HepG2 (cell line): Measurements from ENCODE around the gene RECK. TPM values are rescaled to one million over a fixed set of nuclear protein-coding genes. Genes with fewer than 3 reads are reported as not detected.

ENCODE experiments used
- ATAC-seq: fragments of 200-7000 bp; cut with Tn5 transposase; 3 replicates; pipeline ENCODE4 v1.9.1; 2020; ENCODE audit warnings: mild to moderate bottlenecking, moderate library complexity
- BruUV-seq: library from RNA; stranded (reverse); fragments of 400-500 nt; replicated peaks from 2 replicates; lab custom pipeline; 2021; lab: Mats Ljungman, UMichigan
- CTCF ChIA-PET: fragments of 300-600 bp; formaldehyde crosslinking; extraction: SDS; loops from one replicate; lab custom pipeline; 2021; ENCODE audit warnings: low total read pairs, inconsistent platforms, low intra/inter-chr PET ratio; lab: Yijun Ruan, JAX
- POLR2A ChIA-PET: fragments of 350-600 bp; sonication (Branson Sonifier 250); formaldehyde crosslinking; loops from one replicate; lab custom pipeline; 2020; ENCODE audit warnings: antibody characterized with exemption, inconsistent platforms; lab: Yijun Ruan, JAX
- DNase-seq: peaks from one replicate; pipeline ENCODE4 v3.0.0-alpha.2; 2015; ENCODE audit warnings: low spot score
- FAIRE-seq: peaks from 3 replicates; lab custom pipeline; 2011; peaks lifted over from hg19 to GRCh38; lab: Jason Lieb, UNC
- H2AFZ ChIP-seq: one replicate; pipeline ENCODE4 v1.6.1; 2011; ENCODE audit warnings: low read length, inconsistent platforms
- H3K27ac ChIP-seq: fragments of 300-600 bp; 3 replicates; pipeline ENCODE4 v1.8.0; 2011; ENCODE audit warnings: mixed run types, mild to moderate bottlenecking, mixed read lengths, low read length, inconsistent platforms; ENCODE audit not compliant: insufficient read depth; ENCODE audit errors: extremely low read length
- H3K27me3 ChIP-seq, 2 experiments: fragments of 200-600 bp in 1 of 2; 2 replicates in 1 of 2; 3 replicates in 1 of 2; pipeline versions ENCODE4 v1.6.0 to v1.8.0; 2011; ENCODE audit warnings: low read length in 2 of 2, mild to moderate bottlenecking in 2 of 2, moderate library complexity in 2 of 2, inconsistent platforms in 1 of 2; ENCODE audit not compliant: insufficient read depth in 2 of 2, control insufficient read depth in 1 of 2
- H3K36me3 ChIP-seq, 2 experiments: fragments of 200-600 bp in 1 of 2; replicated peaks in 1 of 2; 2 replicates in 1 of 2; 3 replicates in 1 of 2; pipeline versions ENCODE4 v1.5.1 to v1.8.0; 2011; ENCODE audit warnings: low read length in 2 of 2, inconsistent platforms in 1 of 2; ENCODE audit not compliant: insufficient read depth in 2 of 2, control insufficient read depth in 1 of 2
- H3K4me1 ChIP-seq: 2 replicates; pipeline ENCODE4 v1.5.1; 2012; ENCODE audit warnings: low read length, inconsistent platforms; ENCODE audit not compliant: insufficient read depth
- H3K4me2 ChIP-seq: 2 replicates; pipeline ENCODE4 v1.6.0; 2011; ENCODE audit warnings: low read depth, low read length, inconsistent platforms
- H3K4me3 ChIP-seq, 3 experiments: fragments of 200-600 bp in 1 of 3; sonication (generic), shearing (Covaris generic) in 1 of 3; replicated peaks in 1 of 3; 2 replicates each; pipeline ENCODE4 v1.5.1; 2011 to 2016; ENCODE audit warnings: low read length in 3 of 3, inconsistent platforms in 2 of 3, low read depth in 2 of 3, mild to moderate bottlenecking in 2 of 3, control low read depth in 1 of 3, mixed read lengths in 1 of 3; ENCODE audit not compliant: insufficient read depth in 1 of 3
- H3K79me2 ChIP-seq: one replicate; pipeline ENCODE4 v1.6.1; 2011; ENCODE audit warnings: low read length, inconsistent platforms; ENCODE audit not compliant: insufficient read depth
- H3K9ac ChIP-seq: 2 replicates; pipeline ENCODE4 v1.6.0; 2011; ENCODE audit warnings: mild to moderate bottlenecking, low read depth, low read length, inconsistent platforms; ENCODE audit not compliant: insufficient read depth
- H3K9me3 ChIP-seq: 2 replicates; pipeline ENCODE4 v1.5.1; 2012; ENCODE audit warnings: mild to moderate bottlenecking, low read length
- H4K20me1 ChIP-seq: 2 replicates; pipeline ENCODE4 v1.6.0; 2011; ENCODE audit warnings: inconsistent platforms, mild to moderate bottlenecking, low read length, moderate library complexity; ENCODE audit not compliant: insufficient read depth
- HNF4G ChIP-seq, 2 experiments: sonication (generic) in 1 of 2; formaldehyde crosslinking in 1 of 2; IDR thresholded peaks; 2 replicates each; pipeline versions ENCODE4 v1.4.0 to v1.6.1; 2011 to 2020; ENCODE audit warnings: borderline replicate concordance in 2 of 2, low read depth in 2 of 2, mild to moderate bottlenecking in 2 of 2, low read length in 1 of 2, missing genetic modification reagents in 1 of 2, moderate library complexity in 1 of 2
- HOXA3 ChIP-seq: sonication (generic); formaldehyde crosslinking; IDR thresholded peaks from 2 replicates; pipeline ENCODE4 v1.5.0; 2020; ENCODE audit warnings: missing genetic modification reagents
- IKZF4 ChIP-seq: sonication (generic); formaldehyde crosslinking; IDR thresholded peaks from 2 replicates; pipeline ENCODE4 v1.5.1; 2020; ENCODE audit warnings: borderline replicate concordance, mild to moderate bottlenecking, low read depth, missing genetic modification reagents; ENCODE audit errors: not compliant biosample characterization
- NR1H2 ChIP-seq: sonication (generic); formaldehyde crosslinking; IDR thresholded peaks from 2 replicates; pipeline ENCODE4 v1.8.1; 2022; ENCODE audit warnings: low read depth, missing genetic modification reagents, borderline replicate concordance
- RFXAP ChIP-seq: sonication (generic); formaldehyde crosslinking; IDR thresholded peaks from 2 replicates; pipeline ENCODE4 v1.4.0; 2020; ENCODE audit warnings: missing genetic modification reagents, borderline replicate concordance
- YEATS2 ChIP-seq: sonication (generic); formaldehyde crosslinking; IDR thresholded peaks from 2 replicates; pipeline ENCODE4 v1.4.0; 2020; ENCODE audit warnings: missing genetic modification reagents, borderline replicate concordance
- ZNF766 ChIP-seq: sonication (generic); formaldehyde crosslinking; IDR thresholded peaks from 2 replicates; pipeline ENCODE4 v1.5.0; 2020; ENCODE audit warnings: missing genetic modification reagents, borderline replicate concordance
- WGBS: methylation state at CpG from one replicate; pipeline ENCODE4 v1.1.6; 2017; ENCODE audit warnings: low lambda C conversion rate; 5-methylcytosine and 5-hydroxymethylcytosine counted together
- in situ Hi-C: cut with HindIII; loops from 2 replicates; pipeline ENCODE4 v1.10.0; 2017; ENCODE audit warnings: low pct_unique_long_range_greater_than_20kb; ENCODE audit not compliant: extremely low pct_ligation_motif_present
- intact Hi-C: fragments of 100-400 bp; cut with micrococcal nuclease; formaldehyde crosslinking; loops from one replicate; pipeline ENCODE4 v1.10.0; 2022; ENCODE audit not compliant: unreplicated experiment
- polyA plus RNA-seq, 8 experiments: library from polyadenylated mRNA; depleted of rRNA in 3 of 8; stranded (reverse) in 7 of 8; unstranded in 1 of 8; fragments of >200 nt; fragmentation: Illumina TruSeq in 4 of 8; extraction: Trizol in 4 of 8; gene quantifications; 2 replicates each; pipeline versions ENCODE4 v1.2.1 to v1.2.3, GENCODE V29; 2011 to 2016; ENCODE audit warnings: low read depth in 4 of 8, missing spikeins in 1 of 8, mixed read lengths in 1 of 8; ENCODE audit not compliant: insufficient read depth in 1 of 8
- total RNA-seq, 5 experiments: library from RNA; depleted of rRNA; stranded (reverse); fragments of >200 nt; fragmentation: Illumina TruSeq; extraction: Trizol; gene quantifications; 2 replicates each; pipeline ENCODE4 v1.2.3, GENCODE V29; 2016; ENCODE audit warnings: low read depth in 1 of 5
- TF ChIP-seq, protein P1 (sequence below): sonication (generic); formaldehyde crosslinking; IDR thresholded peaks from 2 replicates; pipeline ENCODE4 v1.4.0; 2020; ENCODE audit warnings: missing genetic modification reagents, borderline replicate concordance
- TF ChIP-seq, protein P2 (sequence below): sonication (generic); formaldehyde crosslinking; IDR thresholded peaks from 2 replicates; pipeline ENCODE4 v1.9.0; 2022; ENCODE audit warnings: low read depth, missing genetic modification reagents
- TF ChIP-seq, protein P3 (sequence below): sonication (generic); formaldehyde crosslinking; IDR thresholded peaks from 2 replicates; pipeline ENCODE4 v1.5.0; 2020; ENCODE audit warnings: mild to moderate bottlenecking, low read depth, missing genetic modification reagents, borderline replicate concordance
- TF ChIP-seq, protein P4 (sequence below): conservative IDR thresholded peaks from 2 replicates; pipeline ENCODE4 v1.6.1; 2018; ENCODE audit warnings: missing genetic modification reagents

Gene RECK
- total and polyA plus RNA-seq, 2 of the 13 experiments (the other 11 are each of a cell fraction or from before 2014, with no cell fraction given), result 3.1 to 4.8 TPM

DNA sequence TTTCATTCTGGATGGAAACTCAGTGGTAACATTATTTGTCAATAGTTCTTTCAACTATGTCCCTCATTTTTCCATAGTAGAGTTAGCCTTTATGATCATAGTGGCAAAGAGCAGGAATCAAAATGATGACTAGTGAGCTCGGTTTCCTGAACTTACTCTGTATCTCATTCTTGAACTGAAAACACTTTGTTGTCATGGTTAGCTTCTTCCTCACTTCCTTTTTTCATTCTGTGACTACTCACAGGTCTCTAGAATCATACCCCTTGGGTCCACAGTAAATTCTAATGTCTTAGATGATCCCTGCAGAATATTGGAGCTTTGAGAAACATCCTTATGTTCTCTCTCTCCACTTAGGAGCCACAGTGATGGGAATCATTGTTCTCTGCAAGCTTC lies 29.4 kb upstream of the RECK start (continued):
- TF ChIP-seq, protein P1, sequence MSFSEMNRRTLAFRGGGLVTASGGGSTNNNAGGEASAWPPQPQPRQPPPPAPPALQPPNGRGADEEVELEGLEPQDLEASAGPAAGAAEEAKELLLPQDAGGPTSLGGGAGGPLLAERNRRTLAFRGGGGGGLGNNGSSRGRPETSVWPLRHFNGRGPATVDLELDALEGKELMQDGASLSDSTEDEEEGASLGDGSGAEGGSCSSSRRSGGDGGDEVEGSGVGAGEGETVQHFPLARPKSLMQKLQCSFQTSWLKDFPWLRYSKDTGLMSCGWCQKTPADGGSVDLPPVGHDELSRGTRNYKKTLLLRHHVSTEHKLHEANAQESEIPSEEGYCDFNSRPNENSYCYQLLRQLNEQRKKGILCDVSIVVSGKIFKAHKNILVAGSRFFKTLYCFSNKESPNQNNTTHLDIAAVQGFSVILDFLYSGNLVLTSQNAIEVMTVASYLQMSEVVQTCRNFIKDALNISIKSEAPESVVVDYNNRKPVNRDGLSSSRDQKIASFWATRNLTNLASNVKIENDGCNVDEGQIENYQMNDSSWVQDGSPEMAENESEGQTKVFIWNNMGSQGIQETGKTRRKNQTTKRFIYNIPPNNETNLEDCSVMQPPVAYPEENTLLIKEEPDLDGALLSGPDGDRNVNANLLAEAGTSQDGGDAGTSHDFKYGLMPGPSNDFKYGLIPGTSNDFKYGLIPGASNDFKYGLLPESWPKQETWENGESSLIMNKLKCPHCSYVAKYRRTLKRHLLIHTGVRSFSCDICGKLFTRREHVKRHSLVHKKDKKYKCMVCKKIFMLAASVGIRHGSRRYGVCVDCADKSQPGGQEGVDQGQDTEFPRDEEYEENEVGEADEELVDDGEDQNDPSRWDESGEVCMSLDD (CRISPR knock-in tag), result no peak
- no peak for TF ChIP-seq YEATS2
- no peak for TF ChIP-seq HOXA3 (CRISPR knock-in tag)

DNA sequence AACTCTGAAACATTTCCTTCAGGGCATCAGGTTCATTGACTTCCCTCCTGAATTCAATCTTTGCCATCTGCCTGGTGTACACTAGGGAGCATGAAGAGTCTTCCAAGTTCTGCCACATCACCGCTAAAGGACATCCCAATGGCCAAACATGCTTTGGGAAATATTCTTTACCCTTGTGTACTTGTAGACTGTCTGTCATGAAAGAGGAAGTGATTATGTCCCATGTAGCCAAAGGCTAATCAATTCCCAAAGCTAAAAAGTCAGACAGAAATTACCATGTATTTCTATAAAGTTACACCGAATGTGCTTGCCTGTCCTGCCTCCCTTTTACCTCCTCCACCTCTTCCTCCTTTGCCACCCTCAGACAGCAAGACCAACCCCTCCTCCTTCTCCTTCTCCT lies 28.9 kb upstream of the RECK start:
- H2AFZ ChIP-seq, result no peak overlapping the region
- no peaks in the 10 kb centered on the region for H3K79me2 ChIP-seq
- peaks cover 5% of the 10 kb centered on the region; the same call in 1 of the 2 replicates for H3K9me3 ChIP-seq
- H3K9ac ChIP-seq, result no peak overlapping the region
- DNase-seq, result no peak
- no peaks in the 10 kb centered on the region for H4K20me1 ChIP-seq
- no peak overlapping the region for H3K4me3 ChIP-seq
- FAIRE-seq, result no peak
- H3K4me2 ChIP-seq, result no peak overlapping the region
- WGBS, result 63% methylated on average over 2 of the region's 2 CpGs
- no peak for ATAC-seq
- H3K4me1 ChIP-seq, result peaks cover 4% of the 10 kb centered on the region; the same call in 1 of the 2 replicates
- in situ Hi-C loops, result loop anchor here (10.0 kb wide), 1 partner anchor 57 kb away; no protein-coding TSS in a partner anchor
- H3K27ac ChIP-seq, result no peak overlapping the region
- ChIA-PET CTCF (interaction anchor here (1.5 to 3.4 kb wide), 2 partner anchors 15 to 159 kb away, joined by 13 to 24 read pairs; no protein-coding TSS in a partner anchor), POLR2A (no interaction called here)
- intact Hi-C loops, result loop anchor here (5.0 kb wide), 1 partner anchor 159 kb away; the partner anchor contains the start of gene CCIN
- H3K36me3 ChIP-seq, result no peaks in the 10 kb centered on the region
- H3K27me3 ChIP-seq, result no peaks in the 10 kb centered on the region; a peak in 1 of 5 replicates
- BruUV-seq, result no TSS peak
- TF ChIP-seq NR1H2 (CRISPR knock-in tag), result no peak
- TF ChIP-seq, protein P2, sequence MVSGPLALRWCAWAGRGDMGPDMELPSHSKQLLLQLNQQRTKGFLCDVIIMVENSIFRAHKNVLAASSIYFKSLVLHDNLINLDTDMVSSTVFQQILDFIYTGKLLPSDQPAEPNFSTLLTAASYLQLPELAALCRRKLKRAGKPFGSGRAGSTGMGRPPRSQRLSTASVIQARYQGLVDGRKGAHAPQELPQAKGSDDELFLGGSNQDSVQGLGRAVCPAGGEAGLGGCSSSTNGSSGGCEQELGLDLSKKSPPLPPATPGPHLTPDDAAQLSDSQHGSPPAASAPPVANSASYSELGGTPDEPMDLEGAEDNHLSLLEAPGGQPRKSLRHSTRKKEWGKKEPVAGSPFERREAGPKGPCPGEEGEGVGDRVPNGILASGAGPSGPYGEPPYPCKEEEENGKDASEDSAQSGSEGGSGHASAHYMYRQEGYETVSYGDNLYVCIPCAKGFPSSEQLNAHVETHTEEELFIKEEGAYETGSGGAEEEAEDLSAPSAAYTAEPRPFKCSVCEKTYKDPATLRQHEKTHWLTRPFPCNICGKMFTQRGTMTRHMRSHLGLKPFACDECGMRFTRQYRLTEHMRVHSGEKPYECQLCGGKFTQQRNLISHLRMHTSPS, result no peak
- TF ChIP-seq, protein P3, sequence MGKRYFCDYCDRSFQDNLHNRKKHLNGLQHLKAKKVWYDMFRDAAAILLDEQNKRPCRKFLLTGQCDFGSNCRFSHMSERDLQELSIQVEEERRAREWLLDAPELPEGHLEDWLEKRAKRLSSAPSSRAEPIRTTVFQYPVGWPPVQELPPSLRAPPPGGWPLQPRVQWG, result no peak
- TF ChIP-seq ZNF766 (CRISPR knock-in tag), result no peak
- TF ChIP-seq IKZF4 (CRISPR knock-in tag), result no peak
- TF ChIP-seq, protein P4, sequence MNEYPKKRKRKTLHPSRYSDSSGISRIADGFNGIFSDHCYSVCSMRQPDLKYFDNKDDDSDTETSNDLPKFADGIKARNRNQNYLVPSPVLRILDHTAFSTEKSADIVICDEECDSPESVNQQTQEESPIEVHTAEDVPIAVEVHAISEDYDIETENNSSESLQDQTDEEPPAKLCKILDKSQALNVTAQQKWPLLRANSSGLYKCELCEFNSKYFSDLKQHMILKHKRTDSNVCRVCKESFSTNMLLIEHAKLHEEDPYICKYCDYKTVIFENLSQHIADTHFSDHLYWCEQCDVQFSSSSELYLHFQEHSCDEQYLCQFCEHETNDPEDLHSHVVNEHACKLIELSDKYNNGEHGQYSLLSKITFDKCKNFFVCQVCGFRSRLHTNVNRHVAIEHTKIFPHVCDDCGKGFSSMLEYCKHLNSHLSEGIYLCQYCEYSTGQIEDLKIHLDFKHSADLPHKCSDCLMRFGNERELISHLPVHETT, result no peak
- no peak for TF ChIP-seq HNF4G (IDR thresholded peaks at IDR 0.05; ENCODE audit: borderline replicate concordance, low read depth, low read length)
- TF ChIP-seq HNF4G (CRISPR knock-in tag; IDR thresholded peaks at IDR 0.05; ENCODE audit: borderline replicate concordance, low read depth), result no peak
- no peak for TF ChIP-seq RFXAP (CRISPR knock-in tag)
